ENCODE data around the gene CNNM3.
"Not testable (repeated sequence)": the region's sequence is repeated elsewhere in the genome, so short reads cannot be mapped to it uniquely, and the experiment has no call there.

Gene CNNM3

DNA sequence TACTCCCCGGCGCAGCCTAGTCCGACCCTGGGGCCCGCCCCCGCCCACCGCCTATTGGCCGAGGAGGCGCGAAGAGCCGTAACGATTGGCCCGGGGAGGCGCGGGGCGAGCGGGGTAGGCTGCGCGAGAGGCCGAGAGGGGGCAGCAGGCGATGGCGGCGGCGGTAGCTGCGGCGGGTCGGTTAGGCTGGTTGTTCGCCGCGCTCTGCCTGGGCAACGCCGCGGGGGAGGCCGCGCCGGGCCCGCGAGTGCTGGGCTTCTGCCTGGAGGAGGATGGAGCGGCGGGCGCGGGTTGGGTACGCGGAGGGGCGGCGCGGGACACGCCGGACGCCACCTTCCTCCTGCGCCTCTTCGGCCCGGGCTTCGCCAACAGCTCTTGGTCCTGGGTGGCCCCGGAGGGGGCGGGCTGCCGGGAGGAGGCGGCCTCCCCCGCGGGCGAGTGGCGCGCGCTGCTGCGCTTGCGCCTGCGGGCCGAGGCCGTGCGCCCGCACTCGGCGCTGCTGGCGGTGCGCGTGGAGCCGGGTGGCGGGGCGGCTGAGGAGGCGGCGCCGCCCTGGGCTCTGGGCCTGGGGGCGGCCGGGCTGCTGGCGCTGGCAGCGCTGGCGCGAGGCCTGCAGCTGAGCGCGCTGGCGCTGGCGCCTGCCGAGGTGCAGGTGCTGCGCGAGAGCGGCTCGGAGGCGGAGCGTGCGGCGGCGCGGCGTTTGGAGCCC, at the start of gene CNNM3:
TSS of gene CNNM3 (plus strand) at position 142 of the 709 bp plus-strand sequence. CDS start at position 152, 10 bp downstream.
- DNase-seq, result peak; percentile 96

DNA sequence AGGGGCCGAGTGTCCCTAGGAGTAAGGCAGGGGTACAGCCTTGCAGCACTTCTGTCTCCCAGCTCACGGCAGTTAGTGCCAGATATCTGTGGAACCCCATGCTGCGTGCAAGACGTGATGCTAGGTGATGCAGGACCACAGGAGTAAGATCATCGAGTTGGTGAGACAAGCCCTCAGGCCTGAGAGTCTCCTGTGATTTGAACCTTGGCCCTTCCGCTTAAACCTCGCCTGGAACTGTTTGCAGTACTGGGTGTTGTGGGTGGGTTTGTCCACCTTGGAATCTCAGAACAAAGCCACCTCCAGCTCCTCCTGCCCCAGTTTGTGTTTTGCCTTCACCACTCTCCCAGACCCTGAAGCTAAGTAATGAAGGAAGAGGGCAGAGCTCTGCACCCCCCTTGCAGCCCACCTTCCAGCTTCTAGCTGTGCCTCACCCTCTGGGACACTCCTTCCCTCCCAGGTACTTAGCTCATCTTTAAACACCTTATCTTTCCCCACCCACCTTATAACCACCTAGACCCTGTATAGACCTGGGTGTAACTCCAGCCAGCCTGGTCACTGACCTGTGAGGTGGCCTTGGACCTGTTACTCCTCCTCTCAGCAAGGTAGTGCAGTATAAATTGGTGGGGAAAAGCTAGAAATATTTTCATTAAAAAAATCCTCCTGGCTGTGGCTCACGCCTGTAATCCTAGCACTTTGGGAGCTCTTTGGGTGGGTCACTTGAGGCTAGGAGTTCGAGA, 48.8 kb upstream of the CNNM3 start:
- no peak for DNase-seq

DNA sequence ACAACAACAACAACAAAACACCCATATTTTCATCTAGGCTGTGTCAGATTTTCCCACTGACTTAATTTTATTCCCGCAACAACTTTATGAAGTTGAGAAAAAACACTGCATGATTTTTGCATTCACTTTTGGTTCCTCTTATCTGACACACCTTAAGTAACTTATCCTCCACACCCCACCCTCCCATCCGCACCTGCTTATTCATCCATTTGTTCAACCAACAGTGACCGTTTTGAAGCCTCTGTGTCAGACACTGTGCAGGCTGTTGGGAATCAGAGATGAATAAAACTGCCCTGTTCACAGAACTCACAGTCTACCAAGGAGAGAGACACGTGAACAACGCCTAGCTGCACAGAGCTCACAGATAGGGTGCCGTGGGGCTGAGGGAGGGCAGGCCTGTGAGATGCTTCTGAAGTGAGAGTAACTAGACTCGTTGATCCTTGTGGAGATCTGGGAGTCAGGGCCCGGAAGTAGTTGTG, 47.9 kb upstream of the CNNM3 start:
- no peak for DNase-seq

DNA sequence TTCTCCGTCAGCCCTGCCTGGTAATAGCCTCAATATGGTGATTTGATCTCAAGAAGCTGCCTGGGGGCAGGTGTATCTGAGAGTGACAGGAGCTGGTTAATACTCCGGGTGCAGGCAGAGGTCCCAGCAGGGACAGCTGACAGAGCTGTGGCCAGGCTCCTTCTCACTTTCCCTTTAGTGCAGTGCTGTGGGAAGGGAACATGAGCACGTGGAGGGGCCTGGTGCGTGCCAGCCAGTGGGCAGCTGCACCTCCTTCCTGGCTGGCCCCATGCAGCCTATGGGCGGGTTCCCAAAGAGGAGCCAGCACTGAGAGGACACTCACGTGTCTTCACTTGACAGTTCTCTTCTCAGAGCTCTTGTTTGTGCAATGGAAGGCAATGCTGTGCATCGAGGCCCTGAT, 46.3 kb upstream of the CNNM3 start:
- no peak for DNase-seq

DNA sequence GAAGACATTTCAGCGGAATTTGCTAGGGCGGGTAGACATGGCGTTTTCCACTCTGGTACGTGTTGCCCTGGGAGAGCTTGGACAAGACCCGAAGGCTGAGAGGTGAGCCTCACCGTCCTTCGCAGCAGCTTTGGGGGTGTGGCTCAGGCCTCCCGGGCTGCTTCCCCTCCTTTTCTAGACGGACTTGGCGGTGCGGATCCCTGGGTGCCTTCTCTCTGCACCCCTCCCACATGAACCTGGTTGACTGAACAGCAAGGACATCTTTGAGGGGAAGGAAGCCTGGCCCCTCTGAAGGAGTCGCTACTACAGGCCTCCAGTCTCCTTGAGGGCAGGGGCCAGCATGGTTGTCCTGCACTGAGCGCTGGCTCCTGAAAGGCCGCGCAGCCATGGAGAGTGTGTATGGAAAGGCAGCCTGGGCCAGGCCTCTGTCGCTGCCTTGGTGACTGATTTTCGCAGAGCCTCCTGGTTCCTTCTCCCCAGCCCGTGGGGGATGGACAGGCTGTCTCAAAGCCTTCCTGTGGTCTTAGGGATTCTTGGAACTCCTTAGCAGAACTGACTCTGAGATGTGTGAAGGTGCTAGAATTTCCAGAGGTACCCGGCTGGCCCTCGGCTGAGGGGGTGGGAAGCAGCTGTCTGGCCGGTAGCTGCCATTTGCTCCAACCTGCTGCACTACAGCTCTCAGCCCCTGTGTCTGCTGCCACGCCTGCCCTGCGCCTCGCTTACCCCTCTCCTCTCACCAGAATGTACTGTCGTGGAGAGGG, 45.4 kb upstream of the CNNM3 start:
- no peak for DNase-seq

DNA sequence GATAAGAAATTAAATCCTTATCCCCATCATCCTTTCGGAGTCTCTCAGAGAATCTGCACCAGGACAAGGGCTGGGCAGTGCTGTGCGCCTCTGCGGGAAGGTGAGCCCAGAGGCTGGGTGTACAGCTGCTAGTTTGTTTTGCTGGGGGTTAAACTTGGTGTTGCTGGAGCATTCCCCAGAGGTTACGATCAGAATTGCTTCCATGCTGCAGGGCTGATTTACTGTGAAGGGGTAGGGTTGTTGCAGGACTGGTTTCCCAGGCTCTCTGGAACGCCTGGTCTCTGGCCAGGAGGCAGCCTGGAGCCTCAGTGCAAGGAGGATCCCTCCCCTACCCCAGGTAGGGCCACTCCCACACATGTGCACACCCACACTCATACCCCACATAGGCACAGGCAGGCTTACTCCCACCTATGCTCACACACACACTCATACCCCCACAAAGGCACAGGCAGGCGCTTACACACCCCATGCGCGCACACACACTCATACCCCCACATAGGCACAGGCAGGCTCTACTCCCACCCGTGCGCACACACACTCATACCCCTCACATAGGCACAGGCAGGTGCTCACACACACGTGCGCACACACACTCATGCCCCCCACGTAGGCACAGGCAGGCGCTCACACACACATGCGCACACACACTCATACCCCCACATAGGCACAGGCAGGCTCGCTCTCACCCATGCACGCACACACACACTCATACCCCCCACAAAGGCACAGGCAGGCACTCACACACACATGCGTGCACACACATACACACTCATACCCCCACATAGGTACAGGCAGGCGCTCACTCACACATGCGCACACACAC, 44.1 kb upstream of the CNNM3 start:
- DNase-seq, result no peak

DNA sequence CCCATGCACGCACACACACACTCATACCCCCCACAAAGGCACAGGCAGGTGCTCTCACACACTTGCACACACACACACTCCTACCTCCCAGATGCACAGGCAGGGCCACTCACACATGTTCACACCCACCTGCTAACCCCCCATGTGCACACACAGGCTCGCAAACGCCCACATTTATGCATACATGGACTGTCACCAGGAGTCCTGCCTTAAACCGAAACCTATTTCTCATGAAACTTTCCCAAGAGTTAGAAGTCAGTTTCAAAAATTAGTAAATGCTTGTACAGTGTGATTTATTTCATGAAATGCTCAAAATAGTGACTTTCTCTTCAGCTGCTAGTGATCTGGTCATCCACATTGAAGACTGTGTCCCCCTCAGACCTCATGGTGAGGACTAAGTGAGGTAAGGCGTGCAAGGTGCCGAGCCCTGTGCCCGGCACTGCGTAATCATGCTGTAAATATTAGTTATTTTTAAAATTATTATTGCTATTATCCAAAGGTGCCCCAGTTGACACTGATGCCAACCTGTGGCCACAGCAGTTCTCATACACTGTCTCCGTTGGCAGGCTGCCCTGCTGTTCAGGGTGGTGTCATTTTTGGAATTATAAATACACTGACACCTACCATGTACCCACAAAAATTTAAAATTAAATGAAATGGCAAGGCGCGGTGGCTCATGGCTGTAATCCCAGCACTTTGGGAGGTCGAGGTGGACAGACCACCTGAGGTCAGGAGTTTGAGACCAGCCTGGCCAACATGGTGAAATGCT, 43.0 kb upstream of the CNNM3 start:
- no peak for DNase-seq

DNA sequence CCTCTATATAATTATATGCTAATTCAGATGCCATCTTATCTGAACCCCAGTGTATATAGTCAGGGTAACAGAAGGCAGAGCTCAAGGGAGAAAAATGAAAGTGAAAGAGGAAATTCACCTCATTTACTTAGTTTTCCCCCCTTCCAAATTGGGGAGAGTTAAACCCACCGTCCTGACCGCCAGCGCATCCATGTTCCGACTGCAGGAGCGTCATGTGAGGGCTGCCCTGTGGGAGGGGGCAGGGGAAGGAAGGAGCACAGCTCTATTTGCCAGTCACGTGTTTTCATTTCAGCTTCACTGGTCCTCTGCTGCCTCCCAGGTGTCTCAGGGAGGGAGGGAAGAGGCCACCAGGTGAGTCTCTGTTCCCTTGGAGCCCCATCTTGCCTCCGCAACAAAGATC, 42.1 kb upstream of the CNNM3 start:
- peak; percentile 69 for DNase-seq

DNA sequence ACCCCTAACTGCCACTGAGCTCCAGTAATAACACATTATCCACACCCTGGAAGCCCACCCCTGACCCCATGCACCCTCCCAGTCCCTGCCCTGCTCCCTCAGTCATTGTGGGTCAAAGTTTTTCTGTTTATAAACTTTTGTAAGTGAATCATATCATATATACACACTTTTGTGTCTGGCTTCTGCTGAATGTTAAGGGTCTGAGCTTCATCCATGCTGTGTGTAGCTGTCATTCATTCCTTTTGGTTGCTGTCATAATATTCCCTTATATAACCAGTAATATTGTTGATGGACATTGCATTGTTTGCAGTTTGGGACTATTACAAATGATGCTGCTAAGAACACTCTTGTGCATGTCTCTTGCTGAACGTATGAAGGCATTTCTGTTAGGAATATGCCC, 40.9 kb upstream of the CNNM3 start:
- DNase-seq, result no peak

DNA sequence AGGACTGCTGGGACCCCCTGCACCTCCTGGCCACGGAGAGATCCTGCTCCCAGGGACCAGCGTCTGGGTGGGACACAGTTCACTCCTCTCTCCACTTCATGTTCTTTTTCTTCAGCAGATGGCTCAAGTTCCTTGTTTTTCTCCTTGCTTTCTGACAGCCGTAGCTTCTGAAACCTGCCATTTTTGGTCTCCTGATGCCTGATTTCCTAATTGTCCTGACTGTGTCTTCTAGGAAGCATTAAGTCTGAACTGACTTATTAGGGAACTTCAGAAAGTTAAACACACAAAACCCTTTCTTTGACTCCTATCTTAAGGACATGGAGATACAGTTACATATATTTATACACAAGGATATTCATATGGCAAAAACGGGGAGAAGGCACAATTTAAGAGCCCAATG, 32.7 kb upstream of the CNNM3 start:
- DNase-seq, result no peak

DNA sequence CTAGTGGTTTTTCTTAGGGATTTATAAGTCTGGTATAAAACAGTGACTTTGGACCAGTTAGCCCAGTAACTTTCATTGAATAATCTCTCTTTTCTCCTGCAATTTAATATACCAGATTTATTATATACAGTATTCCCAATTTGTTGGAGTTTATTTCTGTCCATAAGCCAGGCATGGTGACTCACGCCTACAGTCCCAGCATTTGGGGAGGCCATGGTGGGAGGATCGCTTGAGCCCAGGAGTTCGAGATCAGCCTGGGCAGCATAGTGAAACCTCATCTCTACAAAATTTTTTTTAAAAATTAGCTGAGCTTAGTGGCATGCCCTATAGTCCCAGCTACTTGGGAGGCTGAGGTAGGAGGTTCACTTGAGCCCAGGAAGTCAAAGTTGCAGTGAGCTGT, 28.7 kb upstream of the CNNM3 start:
- no peak for DNase-seq

DNA sequence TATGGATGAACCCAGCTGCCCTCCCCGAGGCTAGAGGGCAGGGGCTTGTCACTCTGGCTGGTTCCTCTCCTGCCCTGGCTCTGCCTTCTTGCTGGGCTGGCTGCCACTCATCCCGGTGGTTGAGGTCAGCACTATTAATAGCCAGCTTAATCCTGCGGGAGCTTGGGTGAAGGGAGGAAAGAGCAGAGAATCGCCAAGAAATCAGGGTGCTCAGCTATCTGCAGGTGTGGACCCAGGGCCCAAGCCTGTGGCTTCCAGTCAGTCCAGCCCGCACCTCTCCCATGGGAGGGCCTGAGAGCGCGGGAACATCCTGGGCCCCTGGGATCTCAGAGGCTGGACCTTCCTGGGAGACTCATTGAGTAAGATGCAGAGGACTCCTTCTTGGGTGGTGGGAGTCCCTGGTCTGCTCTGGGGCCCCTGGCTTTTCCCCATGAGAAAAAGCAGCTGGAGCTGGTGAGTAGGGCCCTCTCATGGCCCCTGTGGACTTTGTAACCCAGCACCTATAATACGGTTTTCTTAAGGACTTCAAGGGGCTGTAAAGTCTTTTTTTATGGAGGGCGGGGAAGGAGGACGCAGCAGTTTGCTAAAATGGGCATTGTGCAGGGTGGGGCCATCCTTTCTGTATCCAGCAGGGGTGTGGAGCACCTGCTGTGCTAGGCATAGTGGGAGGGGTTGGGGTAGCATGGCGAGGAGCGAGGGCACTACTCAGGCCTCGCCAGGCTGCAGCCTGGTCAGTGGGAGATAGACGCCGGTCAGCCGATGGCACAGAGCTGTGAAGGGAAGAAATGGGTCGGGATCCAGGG, 27.4 kb upstream of the CNNM3 start:
- no peak for DNase-seq

DNA sequence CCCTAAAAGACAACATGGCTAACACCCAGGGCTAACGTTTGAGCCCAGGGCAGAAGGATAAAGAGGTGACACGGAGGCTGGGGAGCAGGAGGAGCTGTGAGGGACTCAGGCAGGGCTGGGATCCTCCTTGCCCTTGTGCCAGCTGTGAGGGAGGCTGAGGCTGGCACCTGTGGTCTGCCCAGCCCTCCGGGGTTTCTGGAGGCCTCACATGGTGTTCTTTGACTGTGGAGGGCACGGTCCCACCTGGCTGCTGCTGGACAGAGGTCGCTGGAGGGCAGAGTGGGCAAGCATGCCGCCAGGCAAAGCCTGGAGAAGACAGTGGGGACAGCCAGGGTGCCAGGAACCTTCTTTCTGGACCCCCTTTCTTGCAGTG, 26.8 kb upstream of the CNNM3 start:
- no peak for DNase-seq

DNA sequence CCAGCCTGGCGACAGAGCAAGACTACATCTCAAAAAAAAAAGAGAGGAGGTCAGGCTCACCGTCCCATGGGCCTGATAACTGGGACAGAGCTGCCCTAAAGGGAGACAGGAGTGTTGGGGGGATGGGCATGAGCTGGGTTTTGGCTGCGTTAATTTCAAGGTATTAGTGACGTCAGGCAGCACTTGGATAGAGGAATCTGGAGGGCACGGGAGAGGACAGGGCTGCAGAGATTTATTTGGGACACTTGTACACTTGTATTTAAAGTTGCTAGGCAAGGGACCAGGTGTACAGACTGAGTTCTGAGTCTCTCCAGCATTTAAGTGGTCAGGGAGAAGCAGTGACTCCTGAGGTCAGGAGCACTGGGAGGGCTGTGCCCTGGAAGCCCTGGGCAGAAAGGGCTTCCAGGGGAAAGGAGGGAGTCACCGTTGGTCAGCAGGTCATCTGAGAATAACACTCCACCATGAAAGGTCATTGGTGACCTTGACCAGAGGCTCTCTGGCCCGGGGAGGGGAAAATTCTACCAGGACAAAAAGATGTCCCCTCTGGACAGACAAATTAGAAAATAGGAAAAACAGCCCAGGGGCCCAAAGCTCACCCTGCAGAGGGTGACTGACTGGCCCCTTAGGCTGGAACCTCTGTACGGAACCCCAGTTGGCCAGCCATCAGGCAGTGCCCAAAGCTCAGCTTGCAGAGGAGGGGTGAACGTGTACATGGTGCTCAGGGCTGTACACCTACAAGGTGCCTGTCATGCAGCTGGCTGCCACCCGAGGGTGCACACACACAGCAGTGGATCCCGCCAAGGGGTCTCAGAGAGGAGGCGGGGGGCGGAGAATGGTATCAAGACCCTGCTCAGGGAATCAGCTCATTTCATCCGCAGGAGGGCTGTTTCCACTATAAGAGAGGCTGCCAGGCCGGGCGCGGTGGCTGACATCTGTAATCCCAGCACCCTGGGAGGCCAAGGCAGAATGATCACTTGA, 23.0 kb upstream of the CNNM3 start:
- DNase-seq, result no peak

DNA sequence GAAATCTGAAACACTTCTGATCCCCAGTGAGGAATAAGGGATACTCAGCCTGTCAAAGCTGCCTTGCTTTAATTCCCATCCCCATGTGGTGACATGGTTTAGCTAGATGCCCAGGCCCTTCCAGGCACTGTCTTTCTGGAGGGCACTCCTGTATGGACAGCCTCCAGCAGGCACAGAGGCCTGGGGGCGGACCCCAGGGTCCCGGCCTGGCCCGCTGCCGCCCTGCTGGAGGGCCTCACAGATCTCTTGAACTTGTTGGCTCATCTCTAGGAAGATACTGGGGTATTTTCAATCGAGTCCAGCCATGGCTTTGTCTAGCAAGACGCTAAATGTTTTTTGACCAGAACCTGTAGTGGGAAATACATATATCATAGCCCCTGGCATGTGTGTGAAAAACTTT, 21.0 kb upstream of the CNNM3 start:
- DNase-seq, result no peak

DNA sequence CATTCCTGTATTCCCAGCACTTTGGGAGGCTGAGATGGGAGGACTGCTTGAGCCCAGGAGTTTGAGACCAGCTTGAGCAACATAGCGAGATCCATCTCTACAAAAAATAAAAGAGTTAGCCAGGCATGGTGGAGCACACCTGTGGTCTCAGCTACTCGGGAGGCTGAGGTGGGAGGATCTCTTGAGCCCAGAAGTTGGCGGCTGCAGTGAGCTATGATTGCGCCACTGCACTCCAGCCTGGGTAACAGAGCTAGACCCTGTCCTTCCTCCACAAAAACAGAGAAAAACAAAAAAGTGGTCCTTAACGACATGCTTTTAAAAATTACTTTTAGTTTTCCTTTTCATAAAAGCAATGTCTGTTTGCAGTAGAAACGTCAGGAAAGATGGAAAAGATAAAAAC, 19.6 kb upstream of the CNNM3 start:
- DNase-seq, result not testable (repeated sequence)

DNA sequence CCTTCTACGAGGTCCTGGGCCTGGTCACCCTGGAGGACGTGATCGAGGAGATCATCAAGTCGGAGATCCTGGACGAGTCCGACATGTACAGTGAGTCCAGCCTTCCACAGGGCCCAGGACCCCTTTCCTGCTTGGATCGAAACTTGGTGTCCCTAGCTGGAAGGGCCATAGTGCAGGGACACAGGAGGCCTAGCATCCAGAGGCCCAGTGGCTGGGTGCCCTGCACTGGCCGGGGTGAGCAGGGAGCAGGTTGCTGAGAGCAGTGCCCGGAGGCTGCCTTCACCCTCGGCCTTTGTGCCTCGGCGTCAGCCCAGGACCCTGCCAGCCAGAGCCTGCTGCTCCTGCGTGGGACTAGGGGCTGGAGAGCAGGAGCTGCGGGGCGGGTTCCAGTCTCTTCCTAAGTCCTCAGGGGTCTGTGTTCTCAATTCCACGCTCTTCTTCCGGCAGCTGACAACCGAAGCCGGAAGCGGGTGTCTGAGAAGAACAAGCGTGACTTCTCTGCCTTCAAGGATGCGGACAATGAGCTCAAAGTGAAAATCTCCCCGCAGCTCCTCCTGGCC, 18.9 kb upstream of the CNNM3 start:
- DNase-seq, result no peak

DNA sequence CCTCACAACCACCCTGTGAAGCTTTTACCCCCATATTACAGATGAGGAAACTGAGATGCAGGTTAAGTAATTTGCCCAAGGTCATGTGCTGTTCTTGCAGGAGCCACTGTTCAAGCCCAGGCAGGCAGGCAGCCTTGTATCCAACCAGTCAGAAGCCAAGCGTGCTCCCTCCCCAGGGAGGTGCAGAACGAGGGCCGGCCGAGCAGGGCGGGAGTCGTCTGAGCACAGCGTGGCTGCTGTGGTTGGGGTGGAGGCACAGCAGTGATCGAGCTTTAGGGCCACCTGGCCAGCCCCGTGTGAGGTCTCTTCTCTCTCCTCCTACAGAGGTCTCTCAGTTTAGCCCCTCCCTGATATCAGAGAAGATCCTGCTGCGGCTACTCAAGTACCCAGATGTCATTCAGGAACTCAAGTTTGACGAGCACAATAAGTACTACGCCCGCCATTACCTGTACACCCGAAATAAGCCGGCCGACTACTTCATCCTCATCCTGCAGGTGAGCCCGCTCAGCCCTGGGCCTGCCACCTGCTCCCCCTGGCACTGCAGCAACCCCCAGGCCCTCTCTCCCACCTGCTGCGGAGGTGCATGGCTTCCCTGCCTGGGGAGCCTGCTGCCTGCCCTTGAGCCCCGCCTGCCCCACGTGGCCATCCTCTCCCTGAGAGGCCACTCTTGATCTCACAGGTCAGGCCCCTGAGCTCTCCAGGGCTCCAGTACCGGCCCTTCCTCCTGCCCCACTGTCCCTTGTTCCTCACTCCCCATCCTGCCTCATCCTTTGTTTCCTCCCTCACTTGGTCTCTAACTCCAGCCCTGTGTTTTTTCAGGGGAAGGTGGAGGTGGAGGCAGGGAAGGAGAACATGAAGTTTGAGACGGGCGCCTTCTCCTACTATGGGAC, 17.1 kb upstream of the CNNM3 start:
- DNase-seq, result no peak

DNA sequence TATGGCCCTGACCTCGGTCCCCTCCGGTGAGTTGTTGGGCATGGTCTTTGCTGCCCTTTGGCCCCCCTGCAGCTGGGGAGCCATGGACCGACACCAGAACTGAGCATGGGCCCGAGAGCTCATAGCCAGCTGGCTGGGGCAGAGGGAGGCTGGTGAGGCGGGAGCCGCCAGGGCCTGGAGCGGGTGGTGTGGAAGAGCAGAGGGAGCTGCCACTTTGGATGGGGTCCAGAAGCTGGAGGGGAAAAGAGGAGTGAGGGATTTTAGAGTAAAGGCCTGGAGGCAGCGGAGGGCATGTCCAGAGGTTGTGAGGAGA, 16.5 kb upstream of the CNNM3 start:
- DNase-seq, result no peak

All from CD4-positive, alpha-beta T cell treated with Interleukin-10 for 1 hour (primary cell).